OCI-LY7 (cell line): ENCODE data around the gene BRD1. TPM values are rescaled to one million over a fixed set of nuclear protein-coding genes. Genes with fewer than 3 reads are reported as not detected.

ENCODE experiments used
- BruUV-seq: library from RNA; stranded (reverse); fragments of 400-500 nt; replicated peaks from 2 replicates; lab custom pipeline; 2021; lab: Mats Ljungman, UMichigan
- CTCF ChIA-PET: fragments of 300-600 bp; sonication (Branson Sonifier 250); formaldehyde crosslinking; loops from one replicate; lab custom pipeline; 2022; ENCODE audit warnings: antibody characterized with exemption; ENCODE audit not compliant: unreplicated experiment; lab: Charles Lee
- POLR2A ChIA-PET: fragments of 300-600 bp; sonication (Branson Sonifier 250); formaldehyde crosslinking; loops from one replicate; lab custom pipeline; 2022; ENCODE audit warnings: antibody characterized with exemption; lab: Charles Lee
- DNase-seq: peaks from one replicate; pipeline ENCODE4 v3.0.0-alpha.2; 2015; ENCODE audit warnings: low spot score
- H2AFZ ChIP-seq: fragments of 200-600 bp; sonication (generic), shearing (Covaris generic); 2 replicates; pipeline ENCODE4 v1.6.1; 2014; ENCODE audit warnings: mild to moderate bottlenecking, antibody characterized with exemption, low read length, moderate library complexity
- H3K27ac ChIP-seq: fragments of 200-600 bp; sonication (generic); 2 replicates; pipeline ENCODE4 v1.5.1; 2014; ENCODE audit warnings: mixed run types, low read depth, mild to moderate bottlenecking, moderate library complexity, low read length, inconsistent platforms; ENCODE audit not compliant: poor library complexity, severe bottlenecking
- H3K36me3 ChIP-seq: fragments of 200-600 bp; sonication (generic); 2 replicates; pipeline ENCODE4 v1.6.1; 2014; ENCODE audit warnings: mild to moderate bottlenecking, antibody characterized with exemption, low read length, moderate library complexity, mixed read lengths; ENCODE audit not compliant: insufficient read depth
- H3K4me1 ChIP-seq: fragments of 200-600 bp; sonication (generic); 2 replicates; pipeline ENCODE4 v1.5.1; 2014; ENCODE audit warnings: mild to moderate bottlenecking, low read length; ENCODE audit not compliant: insufficient read depth, poor library complexity, severe bottlenecking
- H3K4me2 ChIP-seq: fragments of 200-600 bp; sonication (generic); 2 replicates; pipeline ENCODE4 v1.6.1; 2014; ENCODE audit warnings: mild to moderate bottlenecking, low read length
- H3K4me3 ChIP-seq: fragments of 200-600 bp; sonication (generic); 2 replicates; pipeline ENCODE4 v1.5.1; 2014; ENCODE audit warnings: mild to moderate bottlenecking, low read depth, low read length; ENCODE audit not compliant: poor library complexity, severe bottlenecking
- H3K79me2 ChIP-seq: fragments of 200-600 bp; sonication (generic); 2 replicates; pipeline ENCODE4 v1.6.1; 2016; ENCODE audit warnings: low read depth, mild to moderate bottlenecking, low read length, moderate library complexity, mixed read lengths; ENCODE audit not compliant: insufficient read depth
- H3K9me2 ChIP-seq: fragments of 200-600 bp; sonication (generic); 2 replicates; pipeline ENCODE4 v1.6.1; 2016; ENCODE audit warnings: mild to moderate bottlenecking, low read length, mixed read lengths; ENCODE audit not compliant: insufficient read depth
- H3K9me3 ChIP-seq: fragments of 200-600 bp; sonication (generic); 2 replicates; pipeline ENCODE4 v1.6.1; 2014; ENCODE audit warnings: mild to moderate bottlenecking, mixed run types, low read length, mixed read lengths
- H4K20me1 ChIP-seq: fragments of 200-600 bp; sonication (generic); 2 replicates; pipeline ENCODE4 v1.6.1; 2014; ENCODE audit warnings: mild to moderate bottlenecking, antibody characterized with exemption, low read length, moderate library complexity, mixed read lengths; ENCODE audit not compliant: insufficient read depth
- CTCF ChIP-seq: fragments of 200-600 bp; sonication (generic); conservative IDR thresholded peaks from 2 replicates; pipeline ENCODE4 v1.5.1; 2014; ENCODE audit warnings: mild to moderate bottlenecking, antibody characterized with exemption, low read length, moderate library complexity, mixed read lengths
- EZH2phosphoT487 ChIP-seq: fragments of 200-600 bp; sonication (generic); IDR thresholded peaks from 2 replicates; pipeline ENCODE4 v1.6.1; 2018; ENCODE audit warnings: low read depth, borderline replicate concordance, mild to moderate bottlenecking, mixed run types, antibody characterized with exemption, low read length, moderate library complexity, mixed read lengths
- intact Hi-C: fragments of 100-400 bp; cut with micrococcal nuclease; formaldehyde crosslinking; loops from one replicate; pipeline ENCODE4 v1.10.0; 2022; ENCODE audit not compliant: unreplicated experiment
- total RNA-seq, 2 experiments: library from RNA; depleted of rRNA in 1 of 2; stranded (reverse); fragments of >200 nt in 1 of 2; shearing (Covaris generic) in 1 of 2; gene quantifications; 2 replicates each; pipeline ENCODE4 v1.2.3, GENCODE V29; 2014 to 2022

Gene BRD1
- total RNA-seq, 2 experiments from 2014 or later, result 38.1 to 46.6 TPM

- Histone ChIP-seq H3K27ac (no peak overlapping the region), H3K4me2 (no peak overlapping the region), H3K36me3 (no peaks in the 10 kb centered on the region), H4K20me1 (no peaks in the 10 kb centered on the region), H3K4me1 (peaks cover 17% of the 10 kb centered on the region), H3K9me2 (no peaks in the 10 kb centered on the region), H3K79me2 (no peaks in the 10 kb centered on the region), H3K4me3 (no peak overlapping the region), H2AFZ (no peak overlapping the region), H3K9me3 (no peaks in the 10 kb centered on the region)
- CTCF ChIA-PET, result no interaction called here
- BruUV-seq, result no TSS peak
- no peak for TF ChIP-seq EZH2phosphoT487
- no peak for TF ChIP-seq CTCF
- POLR2A ChIA-PET, result no interaction called here
- intact Hi-C loops, result loop anchor here (10.0 kb wide), 1 partner anchor 423 kb away; no protein-coding TSS in a partner anchor
- no peak for DNase-seq
These were observed 100.3 kb downstream of the BRD1 start for GRCh38 chr22:49727191-49727880.

GRCh38 chr22:49726701-49727101, 101.0 kb downstream of the BRD1 start:
- Histone ChIP-seq H3K9me3 (no peaks in the 10 kb centered on the region), H4K20me1 (no peaks in the 10 kb centered on the region), H2AFZ (no peak overlapping the region), H3K9me2 (no peaks in the 10 kb centered on the region), H3K4me3 (no peak overlapping the region), H3K4me1 (peaks cover 17% of the 10 kb centered on the region), H3K4me2 (no peak overlapping the region), H3K36me3 (no peaks in the 10 kb centered on the region), H3K79me2 (no peaks in the 10 kb centered on the region), H3K27ac (no peak overlapping the region)
- BruUV-seq, result no TSS peak
- POLR2A ChIA-PET, result interaction anchor here (0.6 kb wide), 1 partner anchor 60 kb away, joined by 3 read pairs; no protein-coding TSS in a partner anchor
- CTCF ChIA-PET, result no interaction called here
- intact Hi-C loops, result loop anchor here (10.0 kb wide), 1 partner anchor 422 kb away; no protein-coding TSS in a partner anchor
- DNase-seq, result no peak
- no peak for TF ChIP-seq EZH2phosphoT487
- TF ChIP-seq CTCF, result no peak
